Lower lobe of right lung (tissue), 2 donors: Measurements from ENCODE around the gene KIAA0753. TPM values are rescaled to one million over a fixed set of nuclear protein-coding genes. Genes with fewer than 3 reads are reported as not detected.
A peak's percentile ranks its signal among the peaks of the same experiment; 100 is the strongest.

Source experiments
- ATAC-seq, 2 donors: fragments of 200-7000 bp; cut with Tn5 transposase; one replicate each; pipeline ENCODE4 v1.9.1; 2020 to 2022; ENCODE audit warnings: mild to moderate bottlenecking in 2 of 2, moderate library complexity in 2 of 2
- DNase-seq: peaks from one replicate; pipeline ENCODE4 v3.0.0-alpha.2; 2020
- H3K27ac ChIP-seq: fragments of 200-600 bp; one replicate; pipeline ENCODE4 v1.8.0; 2022
- H3K27me3 ChIP-seq: fragments of 200-600 bp; one replicate; pipeline ENCODE4 v1.8.0; 2022; ENCODE audit warnings: low read depth
- H3K36me3 ChIP-seq: fragments of 200-600 bp; one replicate; pipeline ENCODE4 v1.8.0; 2022; ENCODE audit warnings: mild to moderate bottlenecking
- H3K4me1 ChIP-seq: fragments of 200-600 bp; one replicate; pipeline ENCODE4 v1.8.0; 2022
- H3K4me3 ChIP-seq: fragments of 200-600 bp; one replicate; pipeline ENCODE4 v1.8.0; 2022; ENCODE audit warnings: mild to moderate bottlenecking
- H3K9me3 ChIP-seq: fragments of 200-600 bp; one replicate; pipeline ENCODE4 v1.8.0; 2022
- CTCF ChIP-seq: fragments of 200-600 bp; IDR thresholded peaks from one replicate; pipeline ENCODE4 v1.8.0; 2022; ENCODE audit warnings: antibody characterized with exemption, mild to moderate bottlenecking
- intact Hi-C: fragments of 100-400 bp; cut with DNase I; formaldehyde crosslinking; loops from one replicate; pipeline ENCODE4 v1.11.0; 2022
- total RNA-seq: library from RNA; stranded (reverse); fragmentation: NEBNext Ultra II Directional; extraction: Animal tissue kit (Norgen Biotek cat#: 25700); gene quantifications from one replicate; pipeline ENCODE4 v1.2.1, GENCODE V29; 2021
- donor health status: DM: no; HTN: yes; CAD: no; lungs with severe emphysema.

Gene KIAA0753
- total RNA-seq, 1 donor from 2014 or later, result 20.0 TPM

DNA sequence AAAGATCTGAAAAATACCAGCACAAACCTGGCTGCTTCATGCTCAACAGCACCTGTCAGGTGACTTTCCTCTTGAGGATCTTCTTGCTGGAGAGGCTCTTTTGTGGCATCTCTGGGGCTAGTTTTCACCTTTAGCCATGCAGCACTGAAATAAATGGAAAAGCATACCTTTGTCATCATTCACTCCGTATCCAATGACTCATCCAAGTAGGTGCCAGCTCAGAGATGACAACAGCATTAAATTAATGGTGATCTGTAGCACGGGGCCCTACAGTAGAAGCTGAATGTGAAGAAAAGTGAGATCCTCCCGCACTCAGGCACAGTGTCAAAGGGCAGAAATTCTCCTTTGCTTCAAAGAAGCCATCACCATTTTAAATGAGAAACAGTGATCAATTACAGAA, 32.2 kb downstream of the KIAA0753 start:
- Histone ChIP-seq H3K27me3 (no peaks in the 10 kb centered on the region), H3K4me3 (no peak overlapping the region), H3K27ac (no peak overlapping the region), H3K36me3 (peaks cover 75% of the 10 kb centered on the region), H3K9me3 (no peaks in the 10 kb centered on the region), H3K4me1 (no peaks in the 10 kb centered on the region)
- ATAC-seq (no peak), DNase-seq (no peak)
- intact Hi-C loops, result no loop called here
- no peak for TF ChIP-seq CTCF

GRCh38 chr17:6605142-6605541, 35.4 kb downstream of the KIAA0753 start:
- no peak overlapping the region for H3K27ac ChIP-seq
- ATAC-seq (no peak), DNase-seq (no peak)
- H3K4me3 ChIP-seq, result no peak overlapping the region
- peaks cover 7% of the 10 kb centered on the region for H3K4me1 ChIP-seq
- H3K36me3 ChIP-seq, result peaks cover 72% of the 10 kb centered on the region
- no peaks in the 10 kb centered on the region for H3K27me3 ChIP-seq
- no peak for TF ChIP-seq CTCF
- intact Hi-C loops, result no loop called here
- no peaks in the 10 kb centered on the region for H3K9me3 ChIP-seq

DNA sequence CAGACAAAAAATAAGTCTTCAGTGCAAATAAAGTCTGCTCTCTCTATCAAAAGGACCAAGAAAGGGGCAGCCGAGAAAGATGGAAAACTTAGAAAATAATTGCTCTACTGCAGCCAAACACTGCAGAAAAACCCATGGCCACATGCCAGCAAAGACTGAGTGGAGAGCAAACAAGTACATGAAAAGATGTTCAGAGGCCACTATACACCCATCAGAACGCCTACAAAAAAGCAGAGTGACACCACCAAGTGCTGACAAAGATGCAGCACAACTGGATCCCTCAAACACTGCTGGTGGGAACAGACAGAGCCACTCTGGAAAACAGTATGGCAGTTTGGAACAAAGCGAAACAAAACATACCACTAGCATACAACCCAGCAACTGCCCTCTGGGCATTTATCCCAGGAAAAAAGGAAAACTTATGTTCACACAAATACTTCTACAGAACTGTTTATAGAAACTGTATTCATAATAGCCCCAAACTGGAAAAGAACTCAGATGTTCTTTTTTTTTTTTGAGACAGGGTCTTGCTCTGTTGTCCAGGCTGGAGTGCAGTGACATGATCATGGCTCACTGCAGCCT, 36.7 kb downstream of the KIAA0753 start:
- Histone ChIP-seq H3K4me3 (no peak overlapping the region), H3K27me3 (no peaks in the 10 kb centered on the region), H3K27ac (no peak overlapping the region), H3K4me1 (peaks cover 20% of the 10 kb centered on the region), H3K36me3 (peaks cover 71% of the 10 kb centered on the region), H3K9me3 (no peaks in the 10 kb centered on the region)
- TF ChIP-seq CTCF, result no peak
- intact Hi-C loops, result no loop called here
- ATAC-seq (peak in 1 of 2 donors; percentile 47), DNase-seq (no peak)

GRCh38 chr17:6602141-6602540, 38.4 kb downstream of the KIAA0753 start:
- no peak for TF ChIP-seq CTCF
- intact Hi-C loops, result no loop called here
- DNase-seq (no peak), ATAC-seq (no peak)
- H3K9me3 ChIP-seq, result no peaks in the 10 kb centered on the region
- peaks cover 37% of the 10 kb centered on the region for H3K4me1 ChIP-seq
- no peak overlapping the region for H3K4me3 ChIP-seq
- peaks cover 57% of the 10 kb centered on the region for H3K36me3 ChIP-seq
- H3K27ac ChIP-seq, result no peak overlapping the region
- H3K27me3 ChIP-seq, result no peaks in the 10 kb centered on the region

DNA sequence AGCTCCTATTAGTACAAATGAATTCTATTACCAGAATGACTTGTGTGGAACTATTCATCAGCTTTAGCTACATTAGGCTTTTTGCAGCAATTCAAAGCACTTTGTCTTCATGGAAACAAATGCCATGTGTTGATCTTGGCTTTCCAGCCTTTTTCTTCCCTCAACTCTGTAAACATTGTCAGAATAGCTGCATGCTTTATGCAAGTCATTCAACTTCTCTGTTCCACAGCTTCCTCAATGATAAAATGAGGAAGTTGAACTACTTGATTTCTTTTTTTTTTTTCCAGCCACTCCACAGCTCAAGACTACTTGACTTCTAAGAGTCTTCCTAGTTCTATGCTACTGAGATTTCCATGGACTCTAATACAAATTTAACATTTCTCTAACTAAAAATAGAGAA, 41.1 kb downstream of the KIAA0753 start:
- intact Hi-C loops, result no loop called here
- Histone ChIP-seq H3K4me3 (no peak overlapping the region), H3K9me3 (no peaks in the 10 kb centered on the region), H3K27ac (peak overlapping the region; percentile 66), H3K36me3 (peaks cover 53% of the 10 kb centered on the region), H3K4me1 (peaks cover 39% of the 10 kb centered on the region), H3K27me3 (no peaks in the 10 kb centered on the region)
- no peak for TF ChIP-seq CTCF
- DNase-seq (no peak), ATAC-seq (peak; percentile 89 to 94)
